Small intestine (tissue), 16 donors: Measurements from ENCODE around the gene ABCA1. TPM values are rescaled to one million over a fixed set of nuclear protein-coding genes. Genes with fewer than 3 reads are reported as not detected.
"Not testable (repeated sequence)": the region's sequence is repeated elsewhere in the genome, so short reads cannot be mapped to it uniquely, and the experiment has no call there.

Experiments
- DNase-seq, 2 donors: peaks; one replicate each; pipeline versions ENCODE4 v3.0.0 to v3.0.0-alpha.2; 2013
- FAIRE-seq: peaks from 2 replicates; lab custom pipeline; 2012; peaks lifted over from hg19 to GRCh38; lab: Jason Lieb, UNC
- H3K27ac ChIP-seq, 3 donors: one replicate each; pipeline ENCODE4 v1.5.1; 2013; ENCODE audit warnings: low read length in 2 of 3, mild to moderate bottlenecking in 2 of 3, control low read depth in 1 of 3, inconsistent platforms in 1 of 3, low read depth in 1 of 3, moderate library complexity in 1 of 3
- H3K27me3 ChIP-seq, 3 donors: one replicate each; pipeline ENCODE4 v1.6.1; 2013; ENCODE audit warnings: low read length in 3 of 3, inconsistent platforms in 1 of 3; ENCODE audit not compliant: control insufficient read depth in 3 of 3, insufficient read depth in 3 of 3
- H3K36me3 ChIP-seq, 3 donors: one replicate each; pipeline ENCODE4 v1.6.1; 2013; ENCODE audit warnings: low read length in 3 of 3, inconsistent platforms in 1 of 3, low read depth in 1 of 3, mild to moderate bottlenecking in 1 of 3, moderate library complexity in 1 of 3; ENCODE audit not compliant: control insufficient read depth in 3 of 3, insufficient read depth in 2 of 3
- H3K4me1 ChIP-seq, 3 donors: one replicate each; pipeline ENCODE4 v1.6.1; 2013; ENCODE audit warnings: low read length in 2 of 3, inconsistent platforms in 1 of 3, low read depth in 1 of 3, mild to moderate bottlenecking in 1 of 3, moderate library complexity in 1 of 3; ENCODE audit not compliant: control insufficient read depth in 3 of 3, insufficient read depth in 2 of 3
- H3K4me3 ChIP-seq, 3 donors: one replicate each; pipeline ENCODE4 v1.5.1; 2013; ENCODE audit warnings: low read length in 3 of 3, control low read depth in 1 of 3, inconsistent platforms in 1 of 3, low read depth in 1 of 3, mild to moderate bottlenecking in 1 of 3, moderate library complexity in 1 of 3
- H3K9me3 ChIP-seq, 2 donors: one replicate each; pipeline ENCODE4 v1.6.1; 2013; ENCODE audit warnings: low read depth in 1 of 2, low read length in 1 of 2; ENCODE audit not compliant: control insufficient read depth in 2 of 2, insufficient read depth in 1 of 2
- WGBS, 3 donors: extraction: QIAGEN DNeasy Blood & Tissue Kit; methylation state at CpG; one replicate each; pipeline ENCODE4 v1.1.7; 2013; 5-methylcytosine and 5-hydroxymethylcytosine counted together
- long read RNA-seq, 10 donors: transcript quantifications; one replicate each; lab custom pipeline, GENCODE V29; 2026
- polyA plus RNA-seq, 4 donors: library from polyadenylated mRNA; stranded (reverse) in 3 of 4; unstranded in 1 of 4; fragments of 200-250 nt in 3 of 4; fragments of 120-200 nt in 1 of 4; gene quantifications; one replicate each; pipeline versions ENCODE4 v1.2.1 to v1.2.3, GENCODE V29; 2013
- donor health status: healthy with polysubstance abuse.
- donor health status: control.
- donor health status: control.
- donor health status: Bipolar disorder and iron deficiency.
- donor health status: healthy.

ABCA1 gene, protein sequence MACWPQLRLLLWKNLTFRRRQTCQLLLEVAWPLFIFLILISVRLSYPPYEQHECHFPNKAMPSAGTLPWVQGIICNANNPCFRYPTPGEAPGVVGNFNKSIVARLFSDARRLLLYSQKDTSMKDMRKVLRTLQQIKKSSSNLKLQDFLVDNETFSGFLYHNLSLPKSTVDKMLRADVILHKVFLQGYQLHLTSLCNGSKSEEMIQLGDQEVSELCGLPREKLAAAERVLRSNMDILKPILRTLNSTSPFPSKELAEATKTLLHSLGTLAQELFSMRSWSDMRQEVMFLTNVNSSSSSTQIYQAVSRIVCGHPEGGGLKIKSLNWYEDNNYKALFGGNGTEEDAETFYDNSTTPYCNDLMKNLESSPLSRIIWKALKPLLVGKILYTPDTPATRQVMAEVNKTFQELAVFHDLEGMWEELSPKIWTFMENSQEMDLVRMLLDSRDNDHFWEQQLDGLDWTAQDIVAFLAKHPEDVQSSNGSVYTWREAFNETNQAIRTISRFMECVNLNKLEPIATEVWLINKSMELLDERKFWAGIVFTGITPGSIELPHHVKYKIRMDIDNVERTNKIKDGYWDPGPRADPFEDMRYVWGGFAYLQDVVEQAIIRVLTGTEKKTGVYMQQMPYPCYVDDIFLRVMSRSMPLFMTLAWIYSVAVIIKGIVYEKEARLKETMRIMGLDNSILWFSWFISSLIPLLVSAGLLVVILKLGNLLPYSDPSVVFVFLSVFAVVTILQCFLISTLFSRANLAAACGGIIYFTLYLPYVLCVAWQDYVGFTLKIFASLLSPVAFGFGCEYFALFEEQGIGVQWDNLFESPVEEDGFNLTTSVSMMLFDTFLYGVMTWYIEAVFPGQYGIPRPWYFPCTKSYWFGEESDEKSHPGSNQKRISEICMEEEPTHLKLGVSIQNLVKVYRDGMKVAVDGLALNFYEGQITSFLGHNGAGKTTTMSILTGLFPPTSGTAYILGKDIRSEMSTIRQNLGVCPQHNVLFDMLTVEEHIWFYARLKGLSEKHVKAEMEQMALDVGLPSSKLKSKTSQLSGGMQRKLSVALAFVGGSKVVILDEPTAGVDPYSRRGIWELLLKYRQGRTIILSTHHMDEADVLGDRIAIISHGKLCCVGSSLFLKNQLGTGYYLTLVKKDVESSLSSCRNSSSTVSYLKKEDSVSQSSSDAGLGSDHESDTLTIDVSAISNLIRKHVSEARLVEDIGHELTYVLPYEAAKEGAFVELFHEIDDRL (N-terminal part only)
- 1 to 10 TPM; 1.6 to 7.1 (median 3.1) TPM for polyA plus RNA-seq
- long read RNA-seq, donor 1 = 0 reads
- long read RNA-seq, donor 2 = 0 reads
- long read RNA-seq, donor 3 = 0 reads
- long read RNA-seq, donor 4 = 0 reads
- long read RNA-seq, donor 5 = 0 reads
- long read RNA-seq, donor 6 = 0 reads
- long read RNA-seq, donor 7 = 0 reads
- long read RNA-seq, donor 8 = 0 reads
- long read RNA-seq, donor 9 = 0 reads
- long read RNA-seq, donor 10 = 0 reads

DNA sequence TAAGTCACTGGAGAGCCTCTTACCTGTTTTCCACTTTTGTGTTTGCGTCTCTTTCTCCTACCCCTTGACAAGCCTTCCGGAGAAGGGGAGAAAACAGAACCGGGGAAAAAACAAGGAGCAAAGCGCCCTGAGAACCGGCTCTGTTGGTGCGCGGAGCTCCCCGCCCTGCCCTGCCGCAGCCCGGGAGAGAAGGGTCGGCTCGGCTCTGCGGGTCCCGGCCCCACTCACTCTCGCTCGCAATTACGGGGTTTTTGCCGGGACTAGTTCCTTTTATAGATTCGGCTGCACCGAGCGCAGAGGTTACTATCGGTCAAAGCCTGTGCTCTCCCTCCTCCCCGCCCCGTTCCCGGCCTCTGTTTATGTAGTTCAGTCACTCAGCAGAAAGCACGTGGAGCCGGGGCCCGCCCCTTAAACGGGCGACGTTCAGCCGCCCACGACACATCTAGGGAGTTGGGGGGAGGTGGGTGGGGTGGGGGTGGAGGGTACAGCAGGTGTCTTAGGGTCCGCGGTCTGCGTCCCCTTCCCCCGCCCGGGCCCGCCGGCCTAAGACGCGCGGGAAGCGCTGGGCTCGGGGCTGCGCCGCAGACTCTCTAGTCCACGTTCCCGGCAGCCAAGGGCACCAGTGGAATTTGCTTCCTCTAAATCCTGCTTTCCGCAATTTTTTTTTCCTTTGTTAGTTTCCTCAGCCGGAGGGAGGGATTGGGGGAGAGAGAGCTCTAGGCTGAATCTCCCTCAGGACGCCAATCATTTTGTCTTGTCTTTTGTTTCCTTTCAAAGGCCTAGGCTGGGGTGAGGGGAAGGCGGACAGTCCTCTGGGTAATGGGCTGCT, at the start of gene ABCA1:
Gene ABCA1, minus strand, starts transcription at position 244 of the 829 bp plus-strand sequence. CDS start 24,476 bp downstream, outside the sequence.
- WGBS, 3 donors = 8 to 14% (median 11%) methylated on average over 49 to 52 of the region's 53 CpGs
- Histone ChIP-seq H3K27me3 (peaks cover 0 to 3% (median 0%) of the 10 kb centered on the region in 3 donors), H3K4me1 (peaks cover 0 to 9% (median 4%) of the 10 kb centered on the region in 3 donors), H3K9me3 (no peaks in the 10 kb centered on the region), H3K4me3 (peak within 1 kb of the TSS; percentile 56 to 86 (median 80)), H3K27ac (peak within 1 kb of the TSS; percentile 62 to 92 (median 69)), H3K36me3 (no peaks in the 10 kb centered on the region)
- peak; percentile 85 to 93 for DNase-seq
- no peak for FAIRE-seq

DNA sequence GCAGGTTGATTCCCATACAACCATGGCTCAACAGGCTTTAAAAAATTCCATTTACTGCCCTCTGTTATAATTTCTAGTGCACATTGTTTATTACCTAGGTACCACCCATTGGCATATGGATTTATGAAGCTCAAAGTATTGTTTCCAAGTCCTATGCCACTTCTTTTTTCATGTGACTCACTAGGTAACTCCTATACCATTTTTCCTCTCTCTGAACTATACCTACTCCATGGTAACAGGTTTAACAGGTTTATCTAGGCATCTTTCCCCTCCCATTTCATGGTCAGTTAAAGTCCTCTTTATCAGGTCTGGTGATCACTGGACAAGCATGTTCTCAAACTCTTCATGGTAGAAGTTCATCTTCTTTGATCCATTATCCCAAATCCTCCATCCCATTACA, 49.6 kb upstream of the ABCA1 start:
- Histone ChIP-seq H3K9me3 (no peaks in the 10 kb centered on the region), H3K4me3 (no peak overlapping the region), H3K36me3 (no peaks in the 10 kb centered on the region), H3K27ac (no peak overlapping the region), H3K27me3 (no peaks in the 10 kb centered on the region), H3K4me1 (no peaks in the 10 kb centered on the region)
- FAIRE-seq = no peak
- DNase-seq = no peak

DNA sequence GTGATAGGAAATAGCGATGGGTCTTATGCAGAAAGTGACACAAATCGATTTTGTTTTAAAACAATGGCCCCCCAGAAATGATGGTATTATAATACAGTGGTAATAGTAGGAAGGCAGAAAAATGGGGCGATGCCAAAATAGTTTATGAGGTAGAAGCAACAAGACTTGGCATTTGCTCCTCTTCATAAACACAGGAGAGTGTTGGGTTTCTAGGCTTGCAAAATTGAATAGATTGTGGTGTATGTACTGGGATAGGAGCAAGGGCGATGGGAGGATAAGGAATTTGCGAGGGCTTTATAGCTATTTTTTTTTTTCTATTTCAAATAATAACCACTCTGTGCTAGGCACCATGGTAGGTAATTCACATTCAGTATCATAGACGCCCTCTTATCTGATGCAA, 49.2 kb upstream of the ABCA1 start:
- Histone ChIP-seq H3K27ac (no peak overlapping the region), H3K4me1 (no peaks in the 10 kb centered on the region), H3K9me3 (no peaks in the 10 kb centered on the region), H3K4me3 (no peak overlapping the region), H3K36me3 (no peaks in the 10 kb centered on the region), H3K27me3 (no peaks in the 10 kb centered on the region)
- DNase-seq (no peak), FAIRE-seq (no peak)
- WGBS, 3 donors = 89 to 94% (median 92%) methylated on average over 6 of the region's 6 CpGs

DNA sequence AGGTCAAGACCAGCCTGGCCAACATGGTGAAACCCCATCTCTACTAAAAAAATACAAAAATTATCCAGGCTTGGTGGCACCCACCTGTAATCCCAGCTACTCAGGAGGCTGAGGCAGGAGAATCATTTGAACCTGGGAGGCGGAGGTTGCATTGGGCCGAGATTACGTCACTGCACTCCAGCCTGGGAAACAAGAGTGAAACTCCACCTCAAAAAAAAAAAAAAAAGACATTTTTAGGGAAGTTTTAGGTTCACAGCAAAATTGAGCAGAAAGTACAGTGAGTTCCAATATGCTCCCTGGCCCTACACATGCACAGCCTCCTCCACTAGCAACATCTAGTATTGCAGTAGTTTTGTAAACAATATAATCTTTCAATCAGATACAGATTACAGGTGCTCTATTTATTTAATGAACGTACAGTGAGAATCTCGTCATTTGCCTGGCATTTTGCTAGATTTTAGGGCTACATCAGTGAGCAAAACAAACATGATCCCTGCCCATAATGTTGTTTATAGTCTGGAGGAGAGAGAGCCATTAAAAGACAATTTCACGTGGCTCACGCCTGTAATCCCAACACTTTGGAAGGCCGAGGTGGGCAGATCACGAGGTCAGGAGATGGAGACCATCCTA, 48.1 kb upstream of the ABCA1 start:
- not testable (repeated sequence) for H3K27ac ChIP-seq, H3K9me3 ChIP-seq, DNase-seq, FAIRE-seq, H3K4me1 ChIP-seq, H3K27me3 ChIP-seq, H3K4me3 ChIP-seq, H3K36me3 ChIP-seq
- WGBS, 3 donors = 75 to 81% (median 80%) methylated on average over 8 to 9 of the region's 9 CpGs

DNA sequence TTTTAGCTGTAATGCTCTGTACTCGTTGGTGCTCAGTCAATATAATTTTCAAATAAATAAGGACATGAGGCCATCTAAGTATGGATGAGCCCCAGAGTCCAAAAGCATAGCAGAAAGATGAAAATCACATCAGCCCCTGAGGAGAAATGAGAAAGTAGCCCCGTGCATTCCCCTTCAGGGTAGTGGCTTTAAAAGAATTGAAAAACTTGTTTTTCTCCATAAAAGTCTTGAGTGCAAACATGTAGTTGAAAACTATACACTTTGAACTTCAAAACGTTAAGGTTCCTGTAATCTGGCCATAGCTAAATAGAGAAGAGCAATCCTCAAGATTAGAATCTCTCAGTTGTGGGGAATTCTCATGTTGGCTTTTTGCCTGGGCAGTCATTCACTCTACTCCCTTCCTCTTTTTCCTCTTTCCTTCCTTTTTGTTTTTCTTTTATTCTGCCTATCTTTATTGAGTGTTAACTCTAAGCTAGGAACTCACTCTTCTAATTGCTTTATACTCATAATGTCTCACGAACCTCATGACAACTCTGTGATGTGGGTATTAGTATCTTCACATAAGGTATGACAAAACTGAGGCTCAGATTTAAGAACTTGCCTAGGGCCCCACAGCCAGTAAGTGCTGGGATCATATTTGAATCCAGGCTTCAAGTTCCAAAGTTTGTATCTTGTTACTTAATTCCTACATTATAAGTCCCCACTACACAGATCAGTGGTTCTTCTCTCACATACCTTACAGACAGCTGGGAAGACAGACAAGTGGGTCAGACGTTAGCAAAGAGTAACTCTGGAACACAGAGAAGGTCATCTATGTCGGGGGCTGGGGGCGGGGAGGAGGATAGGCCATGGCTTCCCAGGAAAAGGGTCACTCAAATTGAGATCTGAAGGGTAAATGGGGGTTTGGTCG, 46.4 kb upstream of the ABCA1 start:
- H3K4me3 ChIP-seq = no peak overlapping the region
- WGBS, 3 donors = 59 to 64% (median 60%) methylated on average over 8 of the region's 8 CpGs
- H3K4me1 ChIP-seq = no peaks in the 10 kb centered on the region
- peaks cover 0 to 1% (median 0%) of the 10 kb centered on the region in 3 donors for H3K27me3 ChIP-seq
- no peak for DNase-seq
- no peaks in the 10 kb centered on the region for H3K36me3 ChIP-seq
- no peak overlapping the region for H3K27ac ChIP-seq
- H3K9me3 ChIP-seq = no peaks in the 10 kb centered on the region
- FAIRE-seq = no peak

DNA sequence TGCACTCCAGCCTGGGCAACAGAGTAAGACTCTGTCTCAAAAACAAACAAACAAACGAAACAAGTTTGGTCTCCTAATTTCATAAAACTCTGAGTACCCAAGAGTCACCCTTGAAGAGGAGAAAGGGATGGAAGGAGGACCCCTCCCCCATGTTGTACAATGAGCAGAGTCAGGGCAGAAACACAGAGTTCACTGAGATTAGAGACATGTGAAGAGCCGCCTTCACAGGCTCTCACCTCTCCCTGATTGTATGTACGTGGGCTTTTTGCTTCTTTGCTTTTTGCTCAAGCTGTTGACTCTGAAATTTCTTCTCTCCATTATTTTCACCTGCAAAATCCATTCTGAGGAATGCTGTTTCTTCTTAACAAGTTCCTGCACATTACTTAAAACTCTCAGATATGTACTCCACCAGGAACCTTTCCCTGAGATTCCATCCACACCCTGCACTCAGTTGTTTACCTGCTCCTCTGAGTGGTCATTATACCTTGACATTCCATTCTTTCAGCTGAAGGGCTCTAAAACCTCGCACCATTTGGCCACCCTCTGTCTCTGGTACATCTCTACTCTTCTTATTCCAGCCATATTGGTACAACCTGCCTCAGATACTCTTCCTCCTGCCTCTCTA, 44.4 kb upstream of the ABCA1 start:
- WGBS, 3 donors = 69 to 86% (median 82%) methylated on average over 4 of the region's 4 CpGs
- H3K4me3 ChIP-seq = no peak overlapping the region
- FAIRE-seq (no peak), DNase-seq (no peak)
- no peaks in the 10 kb centered on the region for H3K9me3 ChIP-seq
- no peak overlapping the region for H3K27ac ChIP-seq
- peaks cover 0 to 4% (median 0%) of the 10 kb centered on the region in 3 donors for H3K4me1 ChIP-seq
- no peaks in the 10 kb centered on the region for H3K36me3 ChIP-seq
- H3K27me3 ChIP-seq = peaks cover 0 to 1% (median 0%) of the 10 kb centered on the region in 3 donors
